Hematopoietic multipotent progenitor cell treated with erythropoietin and hydrocortisone succinate and interleukin-3 and kit ligand, for 15 days (in vitro differentiated cells): ENCODE results near the gene SHISAL1.

Source experiments
- DNase-seq: peaks from one replicate; pipeline ENCODE4 v3.0.0-alpha.2; 2015; ENCODE audit warnings: low spot score

SHISAL1 gene

DNA sequence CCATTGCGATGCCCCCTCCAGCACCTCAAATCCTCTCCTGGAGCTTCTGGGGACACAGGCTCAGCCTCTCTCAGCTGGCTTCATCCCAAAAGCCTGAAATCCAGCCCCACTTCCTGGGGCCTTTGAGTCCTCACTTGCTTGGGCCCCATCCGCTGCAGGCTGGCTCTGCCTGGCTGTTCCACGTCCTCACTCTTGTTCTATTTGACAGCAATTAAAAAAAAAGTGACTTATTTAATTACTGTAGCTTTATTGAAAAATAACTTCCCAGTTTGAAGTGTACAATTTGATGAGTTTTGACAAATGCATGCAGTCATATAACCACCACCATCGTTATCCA lies 104.8 kb downstream of the SHISAL1 start:
- no peak for DNase-seq

- no peak for DNase-seq
Measured at GRCh38 chr22:44207173-44207980, 105.4 kb downstream of the SHISAL1 start.

- no peak for DNase-seq
Measured at GRCh38 chr22:44206696-44207095, 106.1 kb downstream of the SHISAL1 start.

DNA sequence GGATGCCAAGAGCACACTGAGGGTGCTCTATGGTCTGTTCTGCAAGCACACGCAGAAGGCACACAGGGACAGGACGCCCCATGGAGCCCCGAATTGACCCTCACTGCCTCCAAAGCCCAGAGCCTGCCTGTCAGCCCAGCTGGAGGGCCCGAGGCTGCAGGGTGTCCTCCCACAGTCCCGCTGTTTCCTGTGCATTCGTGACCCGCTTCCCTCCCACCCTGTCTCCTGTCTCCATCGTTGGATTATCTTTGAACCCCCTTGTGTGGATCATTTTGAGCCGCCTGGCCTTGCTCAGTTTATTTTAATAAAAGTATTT lies 106.5 kb downstream of the SHISAL1 start:
- DNase-seq, result no peak

GRCh38 chr22:44205516-44206329 lies 107.0 kb downstream of the SHISAL1 start:
- no peak for DNase-seq

- DNase-seq, result no peak
Measured at GRCh38 chr22:44204739-44205515, 107.8 kb downstream of the SHISAL1 start.

- DNase-seq, result no peak
Measured at GRCh38 chr22:44203203-44203602, 109.5 kb downstream of the SHISAL1 start.

DNA sequence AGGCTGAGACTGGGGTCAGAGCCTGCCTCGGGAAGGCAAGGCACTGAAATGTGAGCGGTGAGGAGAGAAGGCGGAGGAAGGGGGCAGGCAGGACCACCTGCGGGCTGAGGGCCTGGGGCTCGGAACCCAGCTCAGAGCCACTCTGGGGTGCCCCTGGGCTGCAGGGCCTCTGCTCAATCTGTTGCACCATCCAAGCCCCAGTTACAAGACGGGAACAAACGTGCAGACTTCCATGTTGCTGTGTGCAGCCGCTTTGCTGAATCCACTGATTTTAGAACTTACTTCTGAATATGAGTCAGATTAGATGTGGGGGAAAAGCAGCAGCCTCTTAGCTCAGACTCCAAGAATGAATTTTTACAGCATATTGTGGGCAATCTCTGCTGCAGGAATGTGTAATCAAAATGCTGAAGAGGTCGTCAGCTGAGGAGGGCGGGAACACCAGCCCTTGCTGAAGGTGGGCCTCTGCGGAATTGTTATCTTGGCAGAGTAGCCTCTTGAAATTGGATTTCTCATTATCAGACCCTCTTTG lies 110.4 kb downstream of the SHISAL1 start:
- no peak for DNase-seq

GRCh38 chr22:44201665-44202064 lies 111.1 kb downstream of the SHISAL1 start:
- no peak for DNase-seq

GRCh38 chr22:44200855-44201550 lies 111.7 kb downstream of the SHISAL1 start:
- no peak for DNase-seq

GRCh38 chr22:44200451-44200850 lies 112.3 kb downstream of the SHISAL1 start:
- no peak for DNase-seq

GRCh38 chr22:44199866-44200265 lies 112.9 kb downstream of the SHISAL1 start:
- DNase-seq, result no peak

- no peak for DNase-seq
Measured at GRCh38 chr22:44199164-44199563, 113.6 kb downstream of the SHISAL1 start.

DNA sequence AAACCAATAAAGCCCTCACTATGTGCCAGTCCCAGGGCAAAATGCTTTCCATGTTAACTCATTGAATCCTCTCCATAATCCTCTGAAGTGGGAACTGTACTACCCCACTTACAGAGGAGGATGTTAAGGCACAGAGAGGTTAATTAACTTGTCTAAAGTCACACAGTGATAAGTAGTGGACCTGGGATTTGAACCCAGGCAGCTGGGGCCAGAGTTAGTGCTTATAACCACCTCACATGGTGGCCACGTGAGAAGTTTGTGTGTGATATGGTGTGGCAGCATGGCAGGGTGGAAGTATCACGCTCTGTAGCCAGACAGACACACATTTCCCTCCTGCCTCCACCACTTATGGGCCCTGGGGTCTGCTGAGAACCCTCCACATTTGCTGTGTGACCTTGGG lies 115.5 kb downstream of the SHISAL1 start:
- DNase-seq, result no peak

GRCh38 chr22:44196731-44197131 lies 116.0 kb downstream of the SHISAL1 start:
- DNase-seq, result no peak

DNA sequence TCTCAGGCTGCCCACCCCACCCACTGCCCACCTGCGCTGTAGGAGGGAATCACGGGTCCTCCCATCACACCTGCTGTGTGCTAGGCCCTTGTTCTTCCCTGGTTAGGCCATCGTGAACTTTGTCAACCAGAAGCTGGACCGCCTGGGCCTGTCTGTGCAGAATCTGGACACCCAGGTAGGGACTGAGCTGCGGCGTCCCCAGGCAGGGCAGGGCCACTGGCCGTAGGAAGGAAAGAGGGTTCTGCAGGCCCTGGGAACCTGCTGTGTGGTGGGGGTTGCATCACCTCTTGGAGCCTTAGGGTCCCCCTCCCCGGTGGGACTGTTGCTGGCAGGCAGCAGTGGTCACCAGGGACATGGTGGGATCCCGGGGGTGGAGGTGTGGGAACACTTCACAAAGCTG lies 116.5 kb downstream of the SHISAL1 start:
- no peak for DNase-seq

- DNase-seq, result no peak
Measured at GRCh38 chr22:44195189-44195871, 117.4 kb downstream of the SHISAL1 start.

- DNase-seq, result no peak
Measured at GRCh38 chr22:44194569-44194968, 118.2 kb downstream of the SHISAL1 start.
